ENCODE data around the gene STON2. TPM values are rescaled to one million over a fixed set of nuclear protein-coding genes. Genes with fewer than 3 reads are reported as not detected.

Gene STON2, protein sequence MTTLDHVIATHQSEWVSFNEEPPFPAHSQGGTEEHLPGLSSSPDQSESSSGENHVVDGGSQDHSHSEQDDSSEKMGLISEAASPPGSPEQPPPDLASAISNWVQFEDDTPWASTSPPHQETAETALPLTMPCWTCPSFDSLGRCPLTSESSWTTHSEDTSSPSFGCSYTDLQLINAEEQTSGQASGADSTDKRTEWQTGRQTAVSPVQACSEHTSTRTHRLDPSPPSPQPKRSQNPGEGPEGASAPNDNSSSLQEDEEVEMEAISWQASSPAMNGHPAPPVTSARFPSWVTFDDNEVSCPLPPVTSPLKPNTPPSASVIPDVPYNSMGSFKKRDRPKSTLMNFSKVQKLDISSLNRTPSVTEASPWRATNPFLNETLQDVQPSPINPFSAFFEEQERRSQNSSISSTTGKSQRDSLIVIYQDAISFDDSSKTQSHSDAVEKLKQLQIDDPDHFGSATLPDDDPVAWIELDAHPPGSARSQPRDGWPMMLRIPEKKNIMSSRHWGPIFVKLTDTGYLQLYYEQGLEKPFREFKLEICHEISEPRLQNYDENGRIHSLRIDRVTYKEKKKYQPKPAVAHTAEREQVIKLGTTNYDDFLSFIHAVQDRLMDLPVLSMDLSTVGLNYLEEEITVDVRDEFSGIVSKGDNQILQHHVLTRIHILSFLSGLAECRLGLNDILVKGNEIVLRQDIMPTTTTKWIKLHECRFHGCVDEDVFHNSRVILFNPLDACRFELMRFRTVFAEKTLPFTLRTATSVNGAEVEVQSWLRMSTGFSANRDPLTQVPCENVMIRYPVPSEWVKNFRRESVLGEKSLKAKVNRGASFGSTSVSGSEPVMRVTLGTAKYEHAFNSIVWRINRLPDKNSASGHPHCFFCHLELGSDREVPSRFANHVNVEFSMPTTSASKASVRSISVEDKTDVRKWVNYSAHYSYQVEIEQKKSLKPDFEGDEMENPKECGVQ
- total RNA-seq: under 1 TPM; 0.42 to 0.55 TPM

GRCh38 chr14:81400202-81400678 lies at the start of gene STON2:
STON2 (minus strand) TSS chr14:81400324; CDS start chr14:81398382, 1,942 bp downstream.
- peaks cover 12 to 21% of the 10 kb centered on the region in 2 donors for H3K4me1 Mint-ChIP-seq (ENCODE audit: low read depth in 2 of 2)
- ATAC-seq (peak; percentile 64 to 65), DNase-seq (ENCODE audit: low spot score) (no peak)
- H3K27me3 Mint-ChIP-seq: peaks cover 12 to 35% of the 10 kb centered on the region in 2 donors
- H3K36me3 Mint-ChIP-seq: no peaks in the 10 kb centered on the region
- peak within 1 kb of the TSS; percentile 28 for H3K4me3 Mint-ChIP-seq
- H3K9me3 Mint-ChIP-seq: peaks cover 3% of the 10 kb centered on the region
- H3K27ac Mint-ChIP-seq: peak within 1 kb of the TSS; percentile 31 to 61

DNA sequence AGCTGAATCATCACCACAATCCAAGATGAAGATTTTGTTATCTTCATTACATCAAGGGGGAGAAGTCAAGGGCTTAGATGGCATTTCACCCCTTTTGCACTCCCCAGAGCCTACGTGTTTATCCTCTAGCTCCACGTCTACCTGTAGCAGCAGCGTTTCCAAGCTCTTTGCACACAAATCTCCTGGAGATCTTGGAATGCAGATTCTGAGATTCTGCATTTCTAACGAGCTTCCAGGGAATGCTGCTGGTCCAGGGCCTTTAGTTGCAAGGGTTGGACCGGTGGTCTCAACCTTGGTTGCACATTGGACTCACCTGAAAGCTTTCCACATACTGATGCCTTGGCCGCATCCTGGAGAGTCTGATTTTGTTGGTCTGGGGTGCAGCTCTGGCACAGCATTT lies 49.5 kb upstream of the STON2 start:
- Mint-ChIP-seq H3K36me3 (no peaks in the 10 kb centered on the region), H3K4me3 (no peak overlapping the region), H3K27me3 (peaks cover 6% of the 10 kb centered on the region in 2 donors), H3K27ac (no peak overlapping the region), H3K4me1 (ENCODE audit: low read depth in 2 of 2) (peaks cover 0 to 3% of the 10 kb centered on the region in 2 donors), H3K9me3 (no peaks in the 10 kb centered on the region)
- DNase-seq (ENCODE audit: low spot score) (no peak), ATAC-seq (no peak)

GRCh38 chr14:81449114-81449513 lies 49.0 kb upstream of the STON2 start:
- Mint-ChIP-seq H3K9me3 (no peaks in the 10 kb centered on the region), H3K4me3 (no peak overlapping the region), H3K27ac (no peak overlapping the region), H3K27me3 (peaks cover 9 to 11% of the 10 kb centered on the region in 2 donors), H3K36me3 (no peaks in the 10 kb centered on the region), H3K4me1 (ENCODE audit: low read depth in 2 of 2) (peaks cover 0 to 3% of the 10 kb centered on the region in 2 donors)
- no peak for DNase-seq (ENCODE audit: low spot score)
- ATAC-seq: no peak

GRCh38 chr14:81447021-81447764 lies 47.1 kb upstream of the STON2 start:
- Mint-ChIP-seq H3K27ac (no peak overlapping the region), H3K36me3 (no peaks in the 10 kb centered on the region), H3K27me3 (peaks cover 22 to 27% of the 10 kb centered on the region in 2 donors), H3K4me1 (ENCODE audit: low read depth in 2 of 2) (no peaks in the 10 kb centered on the region), H3K4me3 (no peak overlapping the region), H3K9me3 (no peaks in the 10 kb centered on the region)
- no peak for DNase-seq (ENCODE audit: low spot score)
- no peak for ATAC-seq

DNA sequence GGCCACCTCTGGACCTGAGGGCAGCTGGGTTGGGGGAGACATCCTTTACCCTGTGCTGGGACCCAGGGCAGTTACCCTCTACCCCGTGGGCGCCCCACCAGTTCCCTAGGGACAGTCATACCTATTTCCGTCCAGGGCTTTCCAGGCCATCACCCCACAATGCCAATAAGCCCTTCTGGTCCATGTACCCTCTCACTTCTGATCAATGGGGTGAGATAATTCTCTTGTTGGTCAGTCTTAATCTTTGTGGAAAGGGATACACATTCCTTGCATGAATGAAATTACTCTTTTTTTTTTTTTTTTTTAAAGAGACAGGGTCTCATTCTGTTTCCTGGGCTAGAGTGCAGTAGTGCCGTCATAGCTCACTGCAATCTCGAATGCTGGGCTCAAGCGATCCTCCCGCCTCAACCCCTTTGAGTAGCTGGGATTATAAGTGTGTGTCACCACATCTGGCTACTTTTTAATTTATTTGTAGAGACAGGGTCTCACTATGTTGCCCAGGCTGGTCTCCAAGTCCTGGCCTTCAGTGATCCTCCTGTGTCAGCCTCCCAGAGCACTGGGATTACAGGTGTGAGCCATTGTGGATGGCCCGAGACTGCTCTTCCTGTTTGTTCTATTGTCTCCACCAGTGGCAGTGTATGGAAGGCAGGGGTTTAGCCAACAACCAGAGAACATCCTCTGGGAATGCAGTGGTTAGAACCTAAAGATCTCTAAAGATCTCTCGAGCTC lies 46.3 kb upstream of the STON2 start:
- no peaks in the 10 kb centered on the region for H3K36me3 Mint-ChIP-seq
- no peak overlapping the region for H3K27ac Mint-ChIP-seq
- H3K4me3 Mint-ChIP-seq: no peak overlapping the region
- no peaks in the 10 kb centered on the region for H3K9me3 Mint-ChIP-seq
- ATAC-seq: peak in 1 of 2 donors; percentile 40
- H3K27me3 Mint-ChIP-seq: peaks cover 27 to 35% of the 10 kb centered on the region in 2 donors
- H3K4me1 Mint-ChIP-seq (ENCODE audit: low read depth in 2 of 2): no peaks in the 10 kb centered on the region
- no peak for DNase-seq (ENCODE audit: low spot score)

- no peaks in the 10 kb centered on the region for H3K9me3 Mint-ChIP-seq
- no peak for DNase-seq (ENCODE audit: low spot score)
These were observed 41.6 kb upstream of the STON2 start for GRCh38 chr14:81441626-81442134.

GRCh38 chr14:81440041-81440440 lies 39.9 kb upstream of the STON2 start:
- Mint-ChIP-seq H3K27me3 (peaks cover 51 to 76% of the 10 kb centered on the region in 2 donors), H3K36me3 (no peaks in the 10 kb centered on the region), H3K4me1 (ENCODE audit: low read depth in 2 of 2) (peaks cover 9 to 13% of the 10 kb centered on the region in 2 donors), H3K27ac (no peak overlapping the region), H3K9me3 (no peaks in the 10 kb centered on the region), H3K4me3 (no peak overlapping the region)
- DNase-seq (ENCODE audit: low spot score) (no peak), ATAC-seq (no peak)

More at GRCh38 chr14:81441626-81442134, 41.6 kb upstream of the STON2 start:
- Mint-ChIP-seq H3K27ac (no peak overlapping the region), H3K4me3 (no peak overlapping the region), H3K27me3 (peaks cover 48 to 70% of the 10 kb centered on the region in 2 donors), H3K36me3 (no peaks in the 10 kb centered on the region), H3K4me1 (ENCODE audit: low read depth in 2 of 2) (peaks cover 4 to 8% of the 10 kb centered on the region in 2 donors)
- no peak for ATAC-seq

DNA sequence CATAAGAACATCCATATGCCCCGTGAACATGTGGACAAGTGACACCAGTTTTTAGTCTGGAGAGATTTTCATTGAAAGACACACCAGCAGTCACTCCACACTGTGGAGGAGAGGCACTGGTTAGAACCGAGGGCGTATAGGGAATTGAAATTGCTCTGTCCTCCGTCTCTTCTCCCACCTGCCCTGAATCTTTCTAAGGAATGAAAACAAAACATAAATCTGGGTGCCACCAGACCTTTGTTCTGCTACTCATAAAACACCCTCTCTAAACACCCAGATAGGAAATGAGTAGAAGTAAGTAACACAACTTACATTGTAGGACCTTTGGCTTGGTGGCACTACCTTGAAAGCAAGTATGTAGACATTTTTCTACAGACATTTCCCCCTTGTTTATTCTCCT lies 37.1 kb upstream of the STON2 start:
- Mint-ChIP-seq H3K9me3 (no peaks in the 10 kb centered on the region), H3K27me3 (peaks cover 57 to 82% of the 10 kb centered on the region in 2 donors), H3K36me3 (no peaks in the 10 kb centered on the region), H3K27ac (no peak overlapping the region), H3K4me3 (peak overlapping the region; percentile 70), H3K4me1 (ENCODE audit: low read depth in 2 of 2) (peaks cover 10 to 14% of the 10 kb centered on the region in 2 donors)
- no peak for ATAC-seq
- DNase-seq (ENCODE audit: low spot score): no peak

DNA sequence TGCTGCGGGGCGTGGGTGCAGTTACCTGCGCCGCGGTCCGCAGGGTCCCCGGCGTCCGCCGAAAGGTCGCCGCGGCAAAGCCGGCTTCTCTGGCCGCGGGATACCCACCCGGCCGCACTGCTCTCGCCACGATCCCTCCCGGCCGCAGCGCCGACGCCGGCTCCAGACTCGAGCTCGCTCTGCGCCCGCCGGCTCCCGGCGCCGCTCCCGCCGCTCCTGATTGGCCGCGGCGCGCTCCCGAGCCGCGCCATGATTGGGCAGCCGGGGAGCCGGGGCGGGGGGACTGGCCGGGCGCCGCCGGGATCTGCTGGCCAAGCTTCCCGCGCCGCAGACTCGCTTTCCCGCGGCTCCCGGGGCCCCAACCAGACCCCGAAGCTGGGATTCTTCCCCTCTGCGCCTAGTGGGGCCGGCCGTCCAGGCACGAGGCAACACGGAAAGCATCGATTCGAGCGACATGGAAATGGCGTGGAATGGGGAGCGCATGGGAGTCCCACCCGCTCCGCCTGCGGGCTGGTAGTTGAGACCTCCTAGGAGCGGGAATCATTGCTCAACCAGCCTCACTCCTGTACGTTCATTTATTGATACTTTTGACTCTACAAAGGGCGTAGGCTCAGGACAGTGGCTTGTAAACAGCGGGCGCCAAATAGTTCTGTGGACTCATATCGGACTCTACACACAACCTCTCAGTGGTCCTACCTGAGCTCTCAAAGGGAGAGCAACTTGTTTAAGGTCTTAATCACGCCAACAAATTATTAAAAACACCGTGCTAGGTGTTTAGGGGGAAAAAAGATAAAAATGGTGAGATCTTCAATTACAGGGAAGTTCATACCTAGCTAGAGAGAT lies 36.4 kb upstream of the STON2 start:
- peaks cover 10 to 14% of the 10 kb centered on the region in 2 donors for H3K4me1 Mint-ChIP-seq (ENCODE audit: low read depth in 2 of 2)
- no peaks in the 10 kb centered on the region for H3K36me3 Mint-ChIP-seq
- peak overlapping the region; percentile 70 for H3K4me3 Mint-ChIP-seq
- peak; percentile 62 for DNase-seq (ENCODE audit: low spot score)
- peak; percentile 88 to 95 for ATAC-seq
- peaks cover 56 to 79% of the 10 kb centered on the region in 2 donors for H3K27me3 Mint-ChIP-seq
- H3K27ac Mint-ChIP-seq: no peak overlapping the region
- H3K9me3 Mint-ChIP-seq: no peaks in the 10 kb centered on the region

- ATAC-seq: peak; percentile 49 to 52
- H3K4me3 Mint-ChIP-seq: peak overlapping the region; percentile 78
- H3K4me1 Mint-ChIP-seq (ENCODE audit: low read depth in 2 of 2): peaks cover 10 to 14% of the 10 kb centered on the region in 2 donors
- no peak overlapping the region for H3K27ac Mint-ChIP-seq
- no peaks in the 10 kb centered on the region for H3K36me3 Mint-ChIP-seq
- H3K9me3 Mint-ChIP-seq: no peaks in the 10 kb centered on the region
- H3K27me3 Mint-ChIP-seq: peaks cover 49 to 71% of the 10 kb centered on the region in 2 donors
- no peak for DNase-seq (ENCODE audit: low spot score)
These were observed 35.5 kb upstream of the STON2 start for GRCh38 chr14:81435391-81436295.

DNA sequence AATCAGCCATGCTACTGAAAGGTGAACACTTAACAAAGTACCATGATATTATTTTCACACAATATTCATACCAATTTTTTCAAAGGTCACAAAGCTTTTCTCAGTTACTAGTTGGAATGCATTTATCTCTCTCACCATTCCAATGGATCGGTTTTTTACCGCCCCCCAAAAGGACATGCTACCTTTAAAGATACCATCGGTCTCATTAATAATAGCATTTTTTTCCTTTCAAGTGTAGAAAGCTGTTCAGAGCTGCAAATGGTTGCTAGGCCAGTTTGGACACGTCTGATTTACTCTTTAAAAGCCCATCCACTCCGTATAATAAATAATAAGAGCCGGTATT lies 34.9 kb upstream of the STON2 start:
- H3K36me3 Mint-ChIP-seq: no peaks in the 10 kb centered on the region
- H3K27ac Mint-ChIP-seq: no peak overlapping the region
- peak overlapping the region; percentile 78 for H3K4me3 Mint-ChIP-seq

More for the DNA sequence above, 34.9 kb upstream of the STON2 start:
- H3K27me3 Mint-ChIP-seq: peaks cover 49 to 68% of the 10 kb centered on the region in 2 donors
- ATAC-seq (no peak), DNase-seq (ENCODE audit: low spot score) (no peak)
- H3K9me3 Mint-ChIP-seq: no peaks in the 10 kb centered on the region
- H3K4me1 Mint-ChIP-seq (ENCODE audit: low read depth in 2 of 2): peaks cover 10 to 14% of the 10 kb centered on the region in 2 donors
